NCI-H128 (cell line): ENCODE data around the gene IFFO2.

Experiments used
- DNase-seq: peaks from one replicate; lab custom pipeline; 2025; ENCODE audit not compliant: unreplicated experiment; lab: John Stamatoyannopoulos, UW

The IFFO2 gene

DNA sequence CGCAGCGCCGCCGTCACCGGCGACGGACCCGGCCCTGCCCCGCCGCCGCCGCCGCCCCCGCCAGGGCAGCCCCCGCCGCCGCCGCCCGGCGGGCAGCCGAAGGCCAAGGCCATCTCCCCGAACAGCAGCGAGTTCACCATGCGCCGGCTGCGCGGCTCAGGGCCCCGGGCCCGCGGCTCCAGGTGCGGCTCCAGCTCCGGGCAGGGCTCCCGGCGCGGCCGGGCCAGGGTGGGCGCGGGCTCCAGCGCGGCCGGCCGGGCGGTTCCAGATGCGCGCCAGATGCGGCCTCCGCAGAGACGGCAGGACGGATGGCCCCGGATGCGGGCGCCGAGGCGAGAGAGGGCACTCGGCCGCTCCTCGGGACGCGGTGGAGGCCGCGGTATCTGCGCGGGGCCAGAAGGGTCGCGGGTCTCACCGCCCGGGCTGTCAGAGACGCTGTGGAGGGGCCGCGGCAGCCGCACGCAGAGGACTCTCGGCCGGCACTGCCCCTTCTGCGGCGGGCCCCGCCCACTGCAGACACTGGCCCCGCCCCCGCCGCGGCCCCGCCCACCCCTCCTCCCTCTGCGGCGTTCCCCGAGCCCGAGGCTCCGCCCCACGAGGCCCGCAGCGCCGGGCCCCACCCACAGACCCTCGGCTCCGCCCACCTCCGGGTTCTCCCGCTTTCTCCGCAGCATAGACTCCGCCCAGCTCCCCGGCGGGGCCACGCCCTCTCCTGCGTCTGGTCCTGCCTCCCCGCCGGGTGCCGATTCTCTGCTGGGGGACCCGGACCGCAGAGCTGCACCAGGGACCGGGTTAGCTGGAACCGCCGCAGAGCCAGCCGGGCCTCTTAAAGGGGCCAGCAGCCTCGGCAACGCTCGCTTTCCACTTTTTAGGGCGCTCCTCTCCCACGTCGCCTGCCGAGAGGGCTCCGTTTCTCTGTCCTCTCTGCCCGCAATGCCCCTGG is at the start of gene IFFO2:
TSS of gene IFFO2 (minus strand) at position 484 of the 943 bp plus-strand sequence. CDS start at position 140, 344 bp downstream.
- DNase-seq, result peak; percentile 93

DNA sequence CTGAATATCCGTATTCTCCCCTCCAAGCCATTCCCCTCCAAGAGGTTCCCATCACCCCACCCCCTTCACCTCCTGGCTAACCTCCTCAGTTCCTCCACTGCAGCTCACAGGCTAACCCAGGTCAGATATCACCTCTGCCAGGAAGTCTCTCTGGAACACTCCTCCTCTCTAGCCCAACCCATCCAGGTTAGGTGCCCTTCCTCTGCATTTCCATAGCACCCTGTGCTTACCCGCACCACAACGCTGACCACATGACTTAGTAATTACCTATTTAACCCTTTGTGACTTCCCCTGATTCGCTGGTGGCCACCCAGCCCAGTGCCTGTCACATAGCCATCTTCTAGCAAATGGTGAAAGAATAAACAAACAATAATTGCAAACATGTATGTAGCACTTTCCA is 49.5 kb upstream of the IFFO2 start:
- DNase-seq, result no peak

DNA sequence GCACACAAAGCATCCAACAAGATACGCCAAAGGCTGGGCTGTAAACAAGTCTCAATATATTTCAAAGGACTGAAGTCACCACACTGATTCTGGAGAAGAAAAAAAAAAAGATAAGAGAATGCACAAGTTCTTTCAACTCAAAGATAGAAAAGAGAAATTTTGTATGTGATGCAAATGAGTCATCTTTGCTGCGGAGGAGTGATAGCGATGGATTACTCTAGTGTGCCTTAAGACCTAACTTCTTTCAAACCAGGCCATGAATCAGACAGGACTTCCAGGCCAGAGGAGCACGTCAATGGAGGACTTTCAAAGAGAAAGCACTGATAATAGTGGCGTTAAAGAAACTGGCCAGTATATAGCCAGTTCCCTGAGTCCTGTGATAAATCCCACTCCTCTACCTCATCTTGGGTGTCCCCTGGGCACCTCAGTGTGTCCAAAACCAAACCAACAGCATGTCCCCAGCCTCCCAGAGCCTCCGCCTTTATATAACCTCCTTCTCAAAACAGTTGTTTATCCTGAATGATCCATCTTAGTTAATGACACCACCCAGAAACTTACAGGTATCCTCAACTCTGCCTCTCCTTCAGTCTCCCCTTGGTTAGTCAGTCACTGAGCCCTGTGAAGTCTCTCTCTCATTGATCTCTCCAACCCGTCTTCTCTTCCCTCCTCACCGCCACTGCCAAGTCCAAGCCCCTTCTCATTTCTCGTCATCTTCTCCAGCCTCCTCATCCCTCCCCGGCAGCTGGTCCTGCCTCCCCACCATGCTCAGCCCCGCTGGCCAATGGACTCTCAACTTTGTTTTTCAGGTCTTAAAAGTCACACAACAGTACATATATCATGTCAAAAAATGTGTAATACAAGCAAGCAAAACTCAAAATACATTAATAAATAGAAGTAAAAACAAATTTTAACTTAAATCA is 47.2 kb upstream of the IFFO2 start:
- no peak for DNase-seq

DNA sequence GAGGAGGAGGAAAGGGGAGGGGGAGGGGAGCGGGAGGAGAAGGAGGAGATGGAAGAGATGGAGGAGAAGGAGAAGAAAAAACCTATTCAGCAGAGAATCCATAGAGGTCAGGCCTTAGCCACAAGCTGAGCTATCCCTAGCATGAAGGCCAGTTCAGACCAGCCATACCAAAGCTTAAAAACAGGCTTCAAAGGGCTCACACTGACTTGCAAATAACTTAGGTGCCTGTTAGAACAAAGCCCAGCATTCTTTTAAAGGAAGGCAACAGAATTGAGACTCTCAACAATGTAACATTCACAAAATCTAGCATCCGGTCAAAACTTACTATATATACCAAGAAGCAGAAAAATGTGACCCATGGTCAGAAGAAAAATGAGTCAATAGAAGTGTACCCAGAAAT is 43.6 kb upstream of the IFFO2 start:
- no peak for DNase-seq

DNA sequence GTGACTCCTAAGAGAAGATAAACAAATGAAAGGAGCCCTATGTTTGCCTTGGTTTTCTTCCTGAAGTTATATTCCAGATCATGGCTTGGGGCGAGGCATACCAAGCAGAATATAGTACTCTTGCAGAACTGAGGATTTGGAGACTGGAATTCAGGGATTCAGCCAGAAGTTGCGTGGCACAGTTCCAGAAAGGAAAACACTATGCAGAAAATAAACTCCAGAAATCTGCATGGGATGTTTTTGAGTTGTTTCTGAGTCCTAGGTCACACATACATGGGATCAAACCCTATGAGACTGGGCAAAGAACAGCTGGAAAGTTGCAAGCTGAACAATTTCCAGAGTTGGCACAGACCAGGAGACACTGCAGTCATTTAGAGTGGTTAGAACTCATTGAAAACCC is 42.9 kb upstream of the IFFO2 start:
- no peak for DNase-seq

DNA sequence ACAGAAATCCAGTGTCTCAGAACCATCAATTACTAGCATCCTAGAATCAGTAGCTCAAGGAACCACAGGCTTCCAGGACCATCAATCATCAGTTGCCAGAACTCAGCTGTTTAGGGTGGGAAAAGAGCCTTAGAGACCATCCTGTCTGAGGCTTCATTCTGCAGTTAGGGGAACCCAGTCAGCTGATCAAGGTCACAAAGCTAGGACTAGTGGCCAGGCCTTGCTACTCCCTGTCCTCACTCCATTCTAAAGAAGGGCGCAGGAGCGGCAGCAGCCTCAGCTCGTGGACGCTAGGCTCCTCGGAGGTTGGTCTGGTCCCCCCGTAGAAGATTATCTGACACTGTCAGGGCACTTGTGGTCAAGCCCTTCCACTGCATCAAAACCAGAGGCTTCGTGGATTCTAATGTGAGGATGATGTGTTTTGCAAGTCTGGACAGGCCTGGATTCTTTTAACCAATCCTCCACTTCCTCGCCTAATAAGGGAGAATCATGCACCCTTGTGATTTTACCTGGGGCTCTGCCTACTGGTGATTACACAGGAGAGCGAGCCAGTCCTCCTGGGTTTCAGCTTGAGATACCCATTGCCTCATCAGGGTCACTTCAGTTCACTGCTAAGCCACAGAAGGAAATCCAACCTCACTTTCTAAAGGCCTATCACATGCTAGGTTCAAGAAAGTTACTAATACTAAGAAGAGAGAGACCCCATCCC is 41.7 kb upstream of the IFFO2 start:
- DNase-seq, result no peak

DNA sequence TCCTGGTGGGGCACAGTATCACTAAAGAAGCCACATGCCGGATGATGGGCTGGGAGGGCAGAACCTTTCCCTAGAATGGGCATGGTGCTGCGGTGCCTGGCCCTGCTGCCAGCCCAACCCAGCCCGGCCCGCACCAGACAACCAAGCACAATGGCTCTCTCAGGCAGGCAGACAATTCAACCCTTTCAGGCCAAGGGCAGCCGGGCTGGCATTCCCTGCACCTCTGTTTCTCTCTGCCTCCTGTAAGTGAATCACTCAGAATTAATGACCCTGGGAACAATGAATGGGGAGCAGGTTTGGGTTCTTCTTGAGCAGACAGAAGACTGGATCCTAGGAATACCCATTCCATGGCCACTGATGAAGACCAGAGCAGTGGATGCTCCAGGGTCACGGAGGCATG is 41.0 kb upstream of the IFFO2 start:
- no peak for DNase-seq

DNA sequence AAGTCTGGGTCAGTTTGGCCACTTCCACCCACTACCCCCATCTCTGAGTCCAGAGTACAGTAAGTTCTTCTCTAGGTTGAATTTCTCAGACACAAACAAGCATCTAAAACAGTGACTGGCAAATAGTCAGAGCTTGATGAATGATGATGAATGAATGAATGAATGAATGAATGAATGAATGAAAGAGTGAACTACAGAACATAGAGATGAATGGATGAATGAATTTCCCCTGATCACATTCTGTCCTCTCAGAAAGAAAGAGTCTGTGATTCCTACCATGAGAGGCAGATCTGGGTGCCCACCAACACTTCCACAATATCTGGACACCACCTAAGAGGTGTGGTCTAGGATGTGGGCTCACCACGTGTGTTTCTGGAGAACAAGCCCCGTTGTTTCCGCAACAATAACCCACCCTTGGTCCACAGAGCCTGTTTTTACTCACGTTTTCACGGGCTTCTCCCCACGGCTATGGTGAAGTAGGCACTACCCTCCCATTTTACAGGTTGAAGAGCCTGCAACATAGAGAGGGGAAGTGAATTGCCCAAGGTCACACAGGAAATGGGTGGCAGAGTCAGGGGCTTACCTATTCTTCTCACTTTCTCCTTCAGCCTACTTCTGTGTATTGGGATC is 40.2 kb upstream of the IFFO2 start:
- DNase-seq, result no peak

DNA sequence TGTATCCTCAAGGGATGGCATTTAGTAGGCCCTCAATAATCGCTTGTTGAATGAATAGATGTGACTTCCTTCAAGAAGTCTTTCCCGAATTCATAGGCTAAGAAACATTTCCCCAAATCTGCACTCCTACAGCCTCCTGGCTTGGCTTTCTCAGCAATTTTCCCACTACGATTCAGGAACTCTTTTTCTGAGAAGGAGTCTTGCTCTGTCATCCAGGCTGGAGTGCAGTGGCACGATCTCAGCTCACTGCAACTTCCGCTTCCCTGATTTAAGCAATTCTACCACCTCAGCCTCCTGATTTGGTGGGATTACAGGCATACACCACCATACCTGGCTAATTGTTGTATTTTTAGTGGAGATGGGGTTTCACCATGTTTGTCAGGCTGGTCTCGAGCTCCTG is 37.9 kb upstream of the IFFO2 start:
- no peak for DNase-seq

DNA sequence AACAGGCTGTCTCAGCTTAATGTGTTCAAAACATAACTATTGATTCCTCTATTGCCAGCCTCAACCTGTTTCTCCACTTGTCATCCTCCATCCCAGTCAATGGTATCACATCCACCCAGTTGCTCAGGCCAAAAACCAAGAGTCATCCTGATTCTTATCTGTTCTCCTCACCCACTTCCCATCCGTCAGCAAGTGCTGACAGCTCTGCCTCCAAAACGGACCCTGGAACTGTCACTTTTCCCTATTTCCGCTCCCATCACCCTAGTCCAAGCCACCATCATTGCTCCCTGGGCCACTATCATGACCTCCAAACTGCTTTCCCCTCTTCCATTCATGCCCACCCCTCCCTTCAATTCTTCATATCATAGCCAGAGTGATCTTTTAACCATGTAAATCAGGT is 36.2 kb upstream of the IFFO2 start:
- no peak for DNase-seq

DNA sequence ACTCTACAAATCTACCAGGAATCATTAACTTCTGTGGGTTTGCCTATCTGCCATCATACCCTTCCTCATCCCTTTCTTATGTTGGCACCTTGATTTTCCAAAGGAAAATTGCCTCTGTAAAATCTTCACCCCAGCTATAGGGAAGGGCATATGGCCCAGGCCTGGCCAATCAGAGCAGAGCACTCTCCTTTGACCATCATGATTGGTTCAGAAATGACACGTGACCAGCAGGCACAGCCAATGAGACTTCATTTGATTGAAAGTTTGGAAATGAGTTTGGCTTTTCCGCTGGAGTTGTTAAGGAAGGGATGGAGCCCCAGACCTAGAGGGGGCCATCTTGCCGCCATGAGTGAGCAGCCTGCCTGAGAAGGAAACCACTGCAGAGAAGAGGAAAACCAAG is 35.1 kb upstream of the IFFO2 start:
- DNase-seq, result no peak

DNA sequence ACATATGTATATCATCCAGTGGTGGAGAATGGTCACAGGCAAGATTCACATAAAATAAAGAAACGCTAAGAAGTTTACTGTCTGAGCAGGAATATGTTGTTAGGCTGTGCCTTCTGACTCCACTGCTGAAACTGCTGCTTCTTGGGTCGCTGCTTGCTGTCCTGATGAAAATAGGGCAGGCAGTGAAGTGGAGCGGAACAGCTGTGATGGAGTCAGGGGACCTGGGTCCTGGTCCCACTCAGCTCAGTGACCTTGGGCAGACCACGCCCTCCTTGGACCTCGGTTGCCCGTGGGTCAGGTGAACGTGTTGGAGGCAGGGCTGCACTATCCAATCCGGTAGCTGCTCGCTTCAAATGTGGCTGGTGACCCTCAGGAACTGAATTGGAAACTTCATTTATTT is 33.4 kb upstream of the IFFO2 start:
- no peak for DNase-seq

DNA sequence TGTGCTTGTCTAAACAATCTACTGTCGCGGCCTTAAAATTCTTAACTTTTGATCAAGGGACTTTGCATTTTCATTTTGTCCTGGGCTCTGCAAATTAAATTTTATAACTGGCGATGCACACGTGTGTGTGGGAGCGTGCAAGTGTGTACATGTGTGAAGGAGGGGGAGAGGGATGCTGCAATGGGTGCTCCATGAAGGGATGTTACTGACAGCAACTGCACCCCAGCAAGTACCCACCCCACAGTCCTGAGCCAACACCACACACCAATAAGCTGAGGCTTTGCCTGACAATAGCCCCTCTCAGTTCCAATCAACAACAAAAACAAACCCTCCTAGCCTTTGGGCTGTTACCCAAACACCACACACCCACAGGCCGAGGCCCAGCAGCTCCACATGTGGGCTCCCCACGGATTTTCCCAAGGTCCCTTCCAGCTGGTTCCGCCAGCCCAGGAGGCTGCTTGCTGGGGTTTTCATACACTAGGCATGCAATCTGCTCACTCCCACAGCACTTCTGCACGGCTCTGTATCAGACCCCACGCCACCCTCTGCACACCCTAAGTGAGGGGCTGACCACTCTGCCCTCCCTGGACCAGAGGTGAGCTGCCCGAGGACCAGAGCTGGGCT is 32.8 kb upstream of the IFFO2 start:
- DNase-seq, result no peak

DNA sequence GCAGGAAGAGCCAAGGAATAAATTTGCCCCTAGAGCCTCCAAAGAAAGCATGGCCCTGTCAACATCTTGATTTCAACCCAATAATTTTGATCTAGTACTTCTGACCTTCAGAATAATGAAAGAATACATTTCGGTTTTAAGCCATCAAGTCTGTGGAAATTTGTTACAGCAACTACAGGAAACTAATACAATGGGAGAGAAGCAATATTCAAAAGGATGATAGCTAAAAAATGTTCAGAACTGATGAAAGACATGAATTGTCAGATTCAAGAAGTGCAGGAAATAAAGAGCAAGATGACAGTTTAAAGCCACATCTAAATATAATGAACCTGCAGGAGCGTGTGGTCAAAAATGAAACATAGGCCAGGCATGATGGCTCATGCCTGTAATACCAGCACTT is 24.8 kb upstream of the IFFO2 start:
- DNase-seq, result no peak

DNA sequence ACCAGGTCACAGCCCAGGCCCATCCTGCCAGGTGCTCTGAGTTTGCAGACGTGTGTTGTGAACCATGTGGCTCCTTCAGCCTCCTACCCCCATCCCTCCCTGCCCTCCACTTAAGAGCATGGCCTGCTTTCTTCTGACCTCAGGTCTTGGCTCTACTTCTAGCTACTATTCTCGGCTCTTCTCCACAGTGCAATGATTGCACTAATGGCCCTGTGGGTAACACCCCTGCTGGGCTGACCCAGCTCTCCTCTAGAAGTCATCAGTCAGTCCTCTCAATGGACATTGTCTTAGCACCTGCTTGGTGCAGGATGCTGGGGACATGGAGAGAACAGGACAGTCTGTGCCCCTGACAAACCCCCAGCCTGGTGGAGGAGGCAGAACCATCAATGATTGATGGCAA is 22.2 kb upstream of the IFFO2 start:
- DNase-seq, result no peak

DNA sequence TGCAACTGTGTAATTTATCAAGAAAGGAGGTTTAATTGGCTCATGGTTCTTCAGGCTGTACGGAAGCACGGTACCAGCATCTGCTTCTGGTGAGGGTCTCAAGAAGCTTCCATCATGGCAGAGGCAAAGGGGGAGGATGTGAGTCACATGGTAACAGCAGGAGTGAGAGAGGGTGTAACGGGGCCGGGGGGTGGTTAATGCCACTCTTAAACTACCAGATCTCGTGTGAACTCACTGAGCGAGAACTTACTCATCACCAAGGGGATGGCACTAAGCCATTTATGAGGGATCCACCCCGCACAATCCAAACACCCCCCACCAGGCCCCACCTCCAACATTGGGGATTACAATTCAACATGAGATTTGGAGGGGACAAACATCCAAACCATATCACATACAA is 21.0 kb upstream of the IFFO2 start:
- DNase-seq, result no peak

DNA sequence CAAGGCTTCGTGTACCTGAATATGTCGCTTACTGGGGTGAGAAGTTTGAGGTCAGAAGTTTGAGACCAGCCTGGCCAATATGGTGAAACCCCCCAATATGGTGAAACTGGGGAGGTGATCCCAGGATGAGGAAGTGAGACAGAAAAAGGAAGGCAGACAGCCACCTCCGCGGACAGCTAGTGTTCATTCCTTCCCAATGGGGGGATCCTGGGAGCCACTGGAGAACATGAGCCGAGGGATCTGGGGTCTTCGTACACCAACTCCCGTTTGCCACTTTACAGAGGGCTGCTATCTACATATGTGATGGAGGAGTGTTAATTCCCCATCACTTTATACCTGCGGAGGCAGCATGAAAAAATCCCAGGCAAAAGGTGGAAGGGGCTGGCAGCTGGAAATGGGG is 19.6 kb upstream of the IFFO2 start:
- DNase-seq, result no peak

DNA sequence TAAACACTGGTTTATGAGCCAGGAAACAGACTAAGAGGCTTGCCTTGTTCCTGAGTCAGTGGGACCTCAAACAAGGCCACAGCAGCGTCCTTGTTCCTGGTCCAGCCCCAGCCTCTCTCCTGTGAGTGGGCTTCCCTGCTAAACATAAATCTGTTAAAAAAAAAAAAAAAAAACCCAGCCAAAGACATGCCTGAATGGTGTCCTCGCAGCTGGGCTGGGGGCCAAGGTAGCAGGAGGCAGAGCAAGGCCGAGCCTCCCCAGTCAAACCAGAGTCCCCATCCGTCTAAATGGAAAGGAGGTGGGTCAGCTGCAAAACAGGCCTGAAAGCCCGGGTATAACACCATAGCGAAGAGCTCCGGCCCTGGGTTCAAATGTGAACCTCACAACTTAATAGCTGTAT is 18.1 kb upstream of the IFFO2 start:
- no peak for DNase-seq

DNA sequence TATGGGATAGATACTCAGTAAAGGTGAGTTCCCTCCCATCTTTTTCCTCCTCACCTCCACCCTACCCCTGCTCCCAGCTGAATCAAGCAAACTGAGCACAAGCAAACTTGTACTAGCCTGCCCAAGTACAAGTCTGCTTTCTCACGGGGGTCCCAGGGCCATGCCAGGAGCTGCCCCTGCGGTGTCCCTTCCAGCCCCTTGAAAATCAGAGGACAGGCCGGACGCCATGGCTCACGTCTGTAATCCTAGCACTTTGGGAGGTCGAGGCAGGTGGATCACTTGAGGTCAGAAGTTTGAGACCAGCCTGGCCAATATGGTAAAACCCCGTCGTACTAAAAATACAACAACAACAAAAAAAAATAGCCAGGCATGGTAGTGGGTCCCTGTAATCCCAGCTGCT is 17.5 kb upstream of the IFFO2 start:
- no peak for DNase-seq

DNA sequence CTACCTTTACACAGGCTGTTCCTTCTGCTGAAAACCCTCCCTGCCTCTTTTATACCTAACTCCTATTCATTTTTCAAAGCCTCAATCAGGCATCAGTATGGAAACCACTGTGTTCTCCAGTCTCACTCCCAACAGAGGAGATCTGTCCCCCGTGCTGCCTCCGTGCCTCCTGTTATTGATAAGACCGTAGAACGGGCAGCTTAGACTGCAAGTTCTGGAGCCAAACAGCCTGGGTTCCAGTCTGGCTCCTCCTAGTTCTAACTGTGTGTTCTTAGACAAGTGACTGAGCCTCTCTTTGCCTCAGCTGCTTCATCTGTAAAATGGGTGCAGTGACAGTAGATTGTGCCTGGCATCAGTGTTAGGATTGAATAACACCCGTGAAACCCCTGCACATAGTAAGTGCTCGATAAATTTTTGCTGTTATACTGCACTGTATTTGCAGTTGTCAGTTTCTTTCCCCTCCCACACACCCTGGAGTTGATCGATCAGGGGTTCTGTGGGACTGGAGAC is 17.0 kb upstream of the IFFO2 start:
- no peak for DNase-seq
